HG02763 (cell line): Measurements from ENCODE around the gene TTC7B.

Experiments used
- ATAC-seq: cut with Tn5 transposase; IDR thresholded peaks from one replicate; pipeline ENCODE4 v1.9.1; 2021; ENCODE audit warnings: mild to moderate bottlenecking, moderate library complexity; ENCODE audit not compliant: unreplicated experiment

TTC7B gene

GRCh38 chr14:90606434-90606833 lies 209.8 kb downstream of the TTC7B start:
- ATAC-seq, result no peak

- no peak for ATAC-seq
These were observed 210.8 kb downstream of the TTC7B start for GRCh38 chr14:90605430-90605829.

- ATAC-seq, result no peak
These were observed 211.9 kb downstream of the TTC7B start for GRCh38 chr14:90604356-90604755.

GRCh38 chr14:90603841-90604240 lies 212.4 kb downstream of the TTC7B start:
- ATAC-seq, result no peak

GRCh38 chr14:90603336-90603735 lies 212.9 kb downstream of the TTC7B start:
- no peak for ATAC-seq

- ATAC-seq, result no peak
These were observed 214.0 kb downstream of the TTC7B start for GRCh38 chr14:90602088-90602687.

GRCh38 chr14:90601563-90601962 lies 214.7 kb downstream of the TTC7B start:
- ATAC-seq, result no peak

GRCh38 chr14:90600619-90601018 lies 215.6 kb downstream of the TTC7B start:
- ATAC-seq, result no peak

- no peak for ATAC-seq
These were observed 216.3 kb downstream of the TTC7B start for GRCh38 chr14:90599748-90600507.

GRCh38 chr14:90599339-90599738 lies 216.9 kb downstream of the TTC7B start:
- ATAC-seq, result no peak

GRCh38 chr14:90597961-90598360 lies 218.3 kb downstream of the TTC7B start:
- no peak for ATAC-seq

GRCh38 chr14:90596733-90597132 lies 219.5 kb downstream of the TTC7B start:
- no peak for ATAC-seq

GRCh38 chr14:90593254-90594040 lies 222.8 kb downstream of the TTC7B start:
- no peak for ATAC-seq

GRCh38 chr14:90592655-90593054 lies 223.6 kb downstream of the TTC7B start:
- no peak for ATAC-seq

- ATAC-seq, result no peak
These were observed 228.3 kb downstream of the TTC7B start for GRCh38 chr14:90587918-90588317.

- ATAC-seq, result no peak
These were observed 228.8 kb downstream of the TTC7B start for GRCh38 chr14:90587252-90587910.

- ATAC-seq, result no peak
These were observed 231.1 kb downstream of the TTC7B start for GRCh38 chr14:90585106-90585505.

GRCh38 chr14:90583916-90584605 lies 232.2 kb downstream of the TTC7B start:
- ATAC-seq, result no peak

- ATAC-seq, result no peak
These were observed 232.8 kb downstream of the TTC7B start for GRCh38 chr14:90583427-90583826.

GRCh38 chr14:90582166-90582565 lies 234.1 kb downstream of the TTC7B start:
- ATAC-seq, result no peak

GRCh38 chr14:90581745-90582144 lies 234.5 kb downstream of the TTC7B start:
- ATAC-seq, result no peak
